WTC11 (cell line): ENCODE measurements around the gene TMC6. TPM values are rescaled to one million over a fixed set of nuclear protein-coding genes. Genes with fewer than 3 reads are reported as not detected.

Source experiments
- ATAC-seq: fragments of 200-7000 bp; cut with Tn5 transposase; 2 replicates; pipeline ENCODE4 v1.10.0; 2021; ENCODE audit warnings: mild to moderate bottlenecking, moderate library complexity
- CTCF ChIA-PET: fragments of 300-600 bp; sonication (Branson Sonifier 250); formaldehyde crosslinking; loops from one replicate; lab custom pipeline; 2021; ENCODE audit warnings: antibody characterized with exemption; lab: Charles Lee
- POLR2A ChIA-PET: fragments of 350-600 bp; sonication (Branson Sonifier 250); formaldehyde crosslinking; loops from one replicate; lab custom pipeline; 2021; ENCODE audit warnings: antibody characterized with exemption; lab: Charles Lee
- DNase-seq: peaks from one replicate; pipeline ENCODE4 v3.0.0; 2021; ENCODE audit warnings: low spot score
- H3K27ac Mint-ChIP-seq: 2 replicates; pipeline ENCODE4 v1.8.0; 2021; ENCODE audit warnings: mixed read lengths
- H3K27me3 Mint-ChIP-seq: 2 replicates; pipeline ENCODE4 v1.8.0; 2021; ENCODE audit warnings: low read depth, mild to moderate bottlenecking, moderate library complexity, mixed read lengths
- H3K36me3 Mint-ChIP-seq: 2 replicates; pipeline ENCODE4 v1.8.0; 2021; ENCODE audit warnings: mixed read lengths
- H3K4me1 Mint-ChIP-seq: 2 replicates; pipeline ENCODE4 v1.8.0; 2022; ENCODE audit warnings: mixed read lengths
- H3K4me3 Mint-ChIP-seq: 2 replicates; pipeline ENCODE4 v1.8.0; 2021; ENCODE audit warnings: mild to moderate bottlenecking, moderate library complexity, mixed read lengths
- H3K9me3 Mint-ChIP-seq: 2 replicates; pipeline ENCODE4 v1.8.0; 2021; ENCODE audit warnings: mixed read lengths
- CBFB ChIP-seq: sonication (generic); formaldehyde crosslinking; IDR thresholded peaks from 2 replicates; pipeline ENCODE4 v1.8.1; 2022; ENCODE audit warnings: mild to moderate bottlenecking, low read depth, missing genetic modification reagents
- CREM ChIP-seq: sonication (generic); formaldehyde crosslinking; IDR thresholded peaks from 2 replicates; pipeline ENCODE4 v1.8.1; 2022; ENCODE audit warnings: mild to moderate bottlenecking, missing genetic modification reagents, moderate library complexity
- ETV6 ChIP-seq: sonication (generic); formaldehyde crosslinking; IDR thresholded peaks from 2 replicates; pipeline ENCODE4 v1.8.1; 2022; ENCODE audit warnings: mild to moderate bottlenecking, missing genetic modification reagents
- FOXK1 ChIP-seq: sonication (generic); formaldehyde crosslinking; IDR thresholded peaks from 2 replicates; pipeline ENCODE4 v1.8.0; 2022; ENCODE audit warnings: mild to moderate bottlenecking, moderate library complexity, missing genetic modification reagents
- GABPB1 ChIP-seq: sonication (generic); formaldehyde crosslinking; IDR thresholded peaks from 2 replicates; pipeline ENCODE4 v1.8.1; 2023; ENCODE audit warnings: mild to moderate bottlenecking, missing genetic modification reagents
- RELA ChIP-seq: sonication (generic); formaldehyde crosslinking; IDR thresholded peaks from 2 replicates; pipeline ENCODE4 v1.8.1; 2022; ENCODE audit warnings: missing genetic modification reagents, mild to moderate bottlenecking, borderline replicate concordance
- RORB ChIP-seq: fragments of 250-450 bp; sonication (Bioruptor Pico); IDR thresholded peaks from 2 replicates; pipeline ENCODE4 v1.9.0; 2021; ENCODE audit warnings: mild to moderate bottlenecking
- SP1 ChIP-seq: sonication (generic); formaldehyde crosslinking; conservative IDR thresholded peaks from 2 replicates; pipeline ENCODE4 v1.8.1; 2022; ENCODE audit warnings: missing genetic modification reagents
- TEAD1 ChIP-seq: sonication (generic); formaldehyde crosslinking; IDR thresholded peaks from 2 replicates; pipeline ENCODE4 v1.8.0; 2022; ENCODE audit warnings: mild to moderate bottlenecking, missing genetic modification reagents
- ZNF263 ChIP-seq: sonication (generic); formaldehyde crosslinking; IDR thresholded peaks from 2 replicates; pipeline ENCODE4 v1.8.1; 2022; ENCODE audit warnings: low read depth, mild to moderate bottlenecking, moderate library complexity, missing genetic modification reagents
- ZNF416 ChIP-seq: fragments of 250-450 bp; sonication (Bioruptor Pico); IDR thresholded peaks from 2 replicates; pipeline ENCODE4 v1.9.0; 2021; ENCODE audit warnings: mild to moderate bottlenecking, inconsistent platforms
- ZNF423 ChIP-seq: fragments of 250-450 bp; sonication (Bioruptor Pico); IDR thresholded peaks from 2 replicates; pipeline ENCODE4 v2.1.2; 2022; ENCODE audit warnings: mild to moderate bottlenecking, moderate library complexity
- total RNA-seq: library from RNA; stranded (reverse); gene quantifications from 3 replicates; pipeline ENCODE4 v1.2.3, GENCODE V29; 2021
- TF ChIP-seq, protein P1 (sequence below): sonication (generic); formaldehyde crosslinking; IDR thresholded peaks from 2 replicates; pipeline ENCODE4 v1.8.0; 2023; ENCODE audit warnings: missing genetic modification reagents, mild to moderate bottlenecking, borderline replicate concordance
- TF ChIP-seq, protein P2 (sequence below): sonication (generic); formaldehyde crosslinking; IDR thresholded peaks from 2 replicates; pipeline ENCODE4 v1.8.1; 2022; ENCODE audit warnings: mild to moderate bottlenecking, moderate library complexity, missing genetic modification reagents
- TF ChIP-seq, protein P3 (sequence below): sonication (generic); formaldehyde crosslinking; IDR thresholded peaks from 2 replicates; pipeline ENCODE4 v1.8.1; 2023; ENCODE audit warnings: mild to moderate bottlenecking, missing genetic modification reagents
- TF ChIP-seq, protein P4 (sequence below): sonication (generic); formaldehyde crosslinking; IDR thresholded peaks from 2 replicates; pipeline ENCODE4 v1.8.0; 2022; ENCODE audit warnings: mild to moderate bottlenecking, missing genetic modification reagents

The TMC6 gene
- total RNA-seq, 1 experiment from 2014 or later, result 120 TPM

GRCh38 chr17:78168242-78168902 is 39.8 kb upstream of the TMC6 start, which contains the start of gene SYNGR2:
TSS of gene SYNGR2 (plus strand) at chr17:78168581. CDS start at chr17:78168617, 36 bp downstream.
- Mint-ChIP-seq H3K4me3 (peak within 1 kb of the TSS; percentile 70), H3K36me3 (peaks cover 8% of the 10 kb centered on the region), H3K27ac (no peak within 1 kb of the TSS), H3K4me1 (peaks cover 36% of the 10 kb centered on the region), H3K9me3 (no peaks in the 10 kb centered on the region), H3K27me3 (no peaks in the 10 kb centered on the region)
- ChIA-PET CTCF (interaction anchor here (0.7 to 4.4 kb wide), 5 partner anchors 19 to 100 kb away, joined by 3 to 27 read pairs (median 4); partner anchors contain the start of genes AFMID and TK1), POLR2A (interaction anchor here (0.7 to 0.9 kb wide), 4 partner anchors 18 to 179 kb away, joined by 4 to 6 read pairs (median 4); partner anchors contain the start of gene TK1)
- DNase-seq, result peak; percentile 91
- peak; percentile 98 for TF ChIP-seq SP1 (CRISPR knock-in tag)
- TF ChIP-seq ZNF423, result peak; percentile 51; the same call in 1 of the 2 replicates
- 0 out of 2 replicates have a peak, but pooled peaks have one; percentile 58 for TF ChIP-seq FOXK1
- TF ChIP-seq RORB (CRISPR knock-in tag), result no peak
- peak; percentile 64; the same call in 1 of the 2 replicates for TF ChIP-seq RELA (CRISPR knock-in tag)
- TF ChIP-seq GABPB1 (CRISPR knock-in tag), result peak; percentile 66
- TF ChIP-seq ZNF416, result no peak
- TF ChIP-seq, protein P1, sequence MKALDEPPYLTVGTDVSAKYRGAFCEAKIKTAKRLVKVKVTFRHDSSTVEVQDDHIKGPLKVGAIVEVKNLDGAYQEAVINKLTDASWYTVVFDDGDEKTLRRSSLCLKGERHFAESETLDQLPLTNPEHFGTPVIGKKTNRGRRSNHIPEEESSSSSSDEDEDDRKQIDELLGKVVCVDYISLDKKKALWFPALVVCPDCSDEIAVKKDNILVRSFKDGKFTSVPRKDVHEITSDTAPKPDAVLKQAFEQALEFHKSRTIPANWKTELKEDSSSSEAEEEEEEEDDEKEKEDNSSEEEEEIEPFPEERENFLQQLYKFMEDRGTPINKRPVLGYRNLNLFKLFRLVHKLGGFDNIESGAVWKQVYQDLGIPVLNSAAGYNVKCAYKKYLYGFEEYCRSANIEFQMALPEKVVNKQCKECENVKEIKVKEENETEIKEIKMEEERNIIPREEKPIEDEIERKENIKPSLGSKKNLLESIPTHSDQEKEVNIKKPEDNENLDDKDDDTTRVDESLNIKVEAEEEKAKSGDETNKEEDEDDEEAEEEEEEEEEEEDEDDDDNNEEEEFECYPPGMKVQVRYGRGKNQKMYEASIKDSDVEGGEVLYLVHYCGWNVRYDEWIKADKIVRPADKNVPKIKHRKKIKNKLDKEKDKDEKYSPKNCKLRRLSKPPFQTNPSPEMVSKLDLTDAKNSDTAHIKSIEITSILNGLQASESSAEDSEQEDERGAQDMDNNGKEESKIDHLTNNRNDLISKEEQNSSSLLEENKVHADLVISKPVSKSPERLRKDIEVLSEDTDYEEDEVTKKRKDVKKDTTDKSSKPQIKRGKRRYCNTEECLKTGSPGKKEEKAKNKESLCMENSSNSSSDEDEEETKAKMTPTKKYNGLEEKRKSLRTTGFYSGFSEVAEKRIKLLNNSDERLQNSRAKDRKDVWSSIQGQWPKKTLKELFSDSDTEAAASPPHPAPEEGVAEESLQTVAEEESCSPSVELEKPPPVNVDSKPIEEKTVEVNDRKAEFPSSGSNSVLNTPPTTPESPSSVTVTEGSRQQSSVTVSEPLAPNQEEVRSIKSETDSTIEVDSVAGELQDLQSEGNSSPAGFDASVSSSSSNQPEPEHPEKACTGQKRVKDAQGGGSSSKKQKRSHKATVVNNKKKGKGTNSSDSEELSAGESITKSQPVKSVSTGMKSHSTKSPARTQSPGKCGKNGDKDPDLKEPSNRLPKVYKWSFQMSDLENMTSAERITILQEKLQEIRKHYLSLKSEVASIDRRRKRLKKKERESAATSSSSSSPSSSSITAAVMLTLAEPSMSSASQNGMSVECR (CRISPR knock-in tag), result 0 out of 2 replicates have a peak, but pooled peaks have one; percentile 35
- TF ChIP-seq ZNF263 (CRISPR knock-in tag), result no peak
- peak; percentile 73 for TF ChIP-seq ETV6
- TF ChIP-seq TEAD1 (CRISPR knock-in tag), result peak; percentile 64; the same call in 1 of the 2 replicates
- TF ChIP-seq, protein P2, sequence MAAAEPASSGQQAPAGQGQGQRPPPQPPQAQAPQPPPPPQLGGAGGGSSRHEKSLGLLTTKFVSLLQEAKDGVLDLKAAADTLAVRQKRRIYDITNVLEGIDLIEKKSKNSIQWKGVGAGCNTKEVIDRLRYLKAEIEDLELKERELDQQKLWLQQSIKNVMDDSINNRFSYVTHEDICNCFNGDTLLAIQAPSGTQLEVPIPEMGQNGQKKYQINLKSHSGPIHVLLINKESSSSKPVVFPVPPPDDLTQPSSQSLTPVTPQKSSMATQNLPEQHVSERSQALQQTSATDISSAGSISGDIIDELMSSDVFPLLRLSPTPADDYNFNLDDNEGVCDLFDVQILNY (CRISPR knock-in tag), result 0 out of 2 replicates have a peak, but pooled peaks have one; percentile 50
- TF ChIP-seq CBFB (CRISPR knock-in tag), result 0 out of 2 replicates have a peak, but pooled peaks have one; percentile 38
- TF ChIP-seq, protein P3, sequence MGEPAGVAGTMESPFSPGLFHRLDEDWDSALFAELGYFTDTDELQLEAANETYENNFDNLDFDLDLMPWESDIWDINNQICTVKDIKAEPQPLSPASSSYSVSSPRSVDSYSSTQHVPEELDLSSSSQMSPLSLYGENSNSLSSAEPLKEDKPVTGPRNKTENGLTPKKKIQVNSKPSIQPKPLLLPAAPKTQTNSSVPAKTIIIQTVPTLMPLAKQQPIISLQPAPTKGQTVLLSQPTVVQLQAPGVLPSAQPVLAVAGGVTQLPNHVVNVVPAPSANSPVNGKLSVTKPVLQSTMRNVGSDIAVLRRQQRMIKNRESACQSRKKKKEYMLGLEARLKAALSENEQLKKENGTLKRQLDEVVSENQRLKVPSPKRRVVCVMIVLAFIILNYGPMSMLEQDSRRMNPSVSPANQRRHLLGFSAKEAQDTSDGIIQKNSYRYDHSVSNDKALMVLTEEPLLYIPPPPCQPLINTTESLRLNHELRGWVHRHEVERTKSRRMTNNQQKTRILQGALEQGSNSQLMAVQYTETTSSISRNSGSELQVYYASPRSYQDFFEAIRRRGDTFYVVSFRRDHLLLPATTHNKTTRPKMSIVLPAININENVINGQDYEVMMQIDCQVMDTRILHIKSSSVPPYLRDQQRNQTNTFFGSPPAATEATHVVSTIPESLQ (CRISPR knock-in tag), result no peak
- TF ChIP-seq, protein P4, sequence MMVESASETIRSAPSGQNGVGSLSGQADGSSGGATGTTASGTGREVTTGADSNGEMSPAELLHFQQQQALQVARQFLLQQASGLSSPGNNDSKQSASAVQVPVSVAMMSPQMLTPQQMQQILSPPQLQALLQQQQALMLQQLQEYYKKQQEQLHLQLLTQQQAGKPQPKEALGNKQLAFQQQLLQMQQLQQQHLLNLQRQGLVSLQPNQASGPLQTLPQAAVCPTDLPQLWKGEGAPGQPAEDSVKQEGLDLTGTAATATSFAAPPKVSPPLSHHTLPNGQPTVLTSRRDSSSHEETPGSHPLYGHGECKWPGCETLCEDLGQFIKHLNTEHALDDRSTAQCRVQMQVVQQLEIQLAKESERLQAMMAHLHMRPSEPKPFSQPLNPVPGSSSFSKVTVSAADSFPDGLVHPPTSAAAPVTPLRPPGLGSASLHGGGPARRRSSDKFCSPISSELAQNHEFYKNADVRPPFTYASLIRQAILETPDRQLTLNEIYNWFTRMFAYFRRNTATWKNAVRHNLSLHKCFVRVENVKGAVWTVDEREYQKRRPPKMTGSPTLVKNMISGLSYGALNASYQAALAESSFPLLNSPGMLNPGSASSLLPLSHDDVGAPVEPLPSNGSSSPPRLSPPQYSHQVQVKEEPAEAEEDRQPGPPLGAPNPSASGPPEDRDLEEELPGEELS (CRISPR knock-in tag), result peak; percentile 90
- peak; percentile 31; the same call in 1 of the 2 replicates for TF ChIP-seq CREM (CRISPR knock-in tag)
- TF ChIP-seq, all 79 proteins: peak for 12
- ATAC-seq, result peak; percentile 62
